ELR (cell line): ENCODE data around the gene GOLGA5.
"Not testable (repeated sequence)": the region's sequence is repeated elsewhere in the genome, so short reads cannot be mapped to it uniquely, and the experiment has no call there.

ENCODE experiments used
- DNase-seq: peaks from one replicate; pipeline ENCODE4 v3.0.0-alpha.2; 2015; ENCODE audit warnings: low read depth

The GOLGA5 gene

GRCh38 chr14:92778868-92779565, 15.1 kb upstream of the GOLGA5 start:
- peak; percentile 32 for DNase-seq

- peak; percentile 70 for DNase-seq
Observed at GRCh38 chr14:92780444-92781232, 13.5 kb upstream of the GOLGA5 start.

DNA sequence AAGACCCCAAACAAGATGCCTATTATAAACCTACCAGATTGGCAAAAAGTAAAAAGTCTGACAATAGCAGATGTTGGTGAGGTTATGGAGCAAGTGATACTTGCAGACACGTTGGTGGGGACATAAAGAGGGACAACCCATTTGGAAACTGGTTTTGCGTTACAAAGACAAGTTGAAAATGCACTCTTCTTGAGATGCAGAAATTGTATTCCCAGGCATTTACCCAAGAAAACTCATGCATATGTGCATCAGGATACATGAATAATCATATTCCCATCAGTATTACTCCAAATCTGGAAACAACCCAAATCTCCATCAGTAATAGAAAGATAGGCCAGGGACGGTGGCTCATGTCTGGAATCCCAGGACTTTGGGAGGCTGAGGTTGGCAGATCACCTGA, 12.8 kb upstream of the GOLGA5 start:
- no peak for DNase-seq

- peak; percentile 78 for DNase-seq
Observed at GRCh38 chr14:92783813-92784431, 10.2 kb upstream of the GOLGA5 start.

- peak; percentile 92 for DNase-seq
Observed at GRCh38 chr14:92785667-92786426, 8.3 kb upstream of the GOLGA5 start.

DNA sequence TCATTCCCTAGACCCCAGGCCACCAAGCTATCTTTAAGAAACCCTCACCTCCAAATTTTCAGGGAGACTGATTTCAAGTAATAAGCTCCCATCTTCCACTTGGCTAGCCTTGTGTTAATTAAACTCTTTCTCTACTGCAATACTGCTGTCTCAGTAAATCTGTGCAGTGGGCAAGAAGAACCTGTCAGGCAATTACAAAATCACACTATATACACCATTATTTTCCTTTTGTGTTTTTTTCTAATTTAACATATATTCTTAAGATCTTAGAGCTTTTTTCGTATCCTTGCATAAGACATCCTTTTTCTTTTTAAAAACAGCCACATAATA, 7.7 kb upstream of the GOLGA5 start:
- DNase-seq = no peak

- no peak for DNase-seq
Observed at GRCh38 chr14:92787554-92787953, 6.6 kb upstream of the GOLGA5 start.

DNA sequence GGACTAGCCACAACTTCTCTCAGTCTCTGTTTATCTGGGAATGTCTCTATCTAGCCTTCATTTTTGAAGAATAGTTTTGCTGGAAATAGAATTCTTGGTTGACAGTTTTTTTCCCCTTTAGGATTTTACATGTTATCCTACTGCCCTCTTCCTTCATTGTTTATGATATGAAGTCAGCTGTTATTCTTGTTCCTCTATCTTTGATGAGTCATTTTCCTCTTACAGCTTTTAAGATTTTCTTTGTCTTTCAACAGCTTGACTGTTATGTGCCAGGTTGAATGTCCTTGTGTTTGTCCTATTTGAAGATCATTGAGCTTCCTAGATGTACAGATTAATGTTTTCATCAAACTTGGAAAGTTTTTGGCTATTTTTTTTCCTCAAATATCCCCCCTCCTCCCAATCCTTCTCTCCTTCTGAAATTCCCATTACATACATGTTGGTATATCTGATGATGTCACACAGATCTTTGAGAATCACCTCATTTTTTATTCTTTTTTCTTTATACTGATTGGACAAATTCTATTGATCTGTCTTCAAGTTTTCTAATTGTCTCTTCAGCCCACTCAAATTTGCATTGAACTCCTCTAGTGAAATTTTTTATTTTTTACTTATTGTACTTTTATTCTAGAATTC, 4.5 kb upstream of the GOLGA5 start:
- DNase-seq = peak; percentile 53

DNA sequence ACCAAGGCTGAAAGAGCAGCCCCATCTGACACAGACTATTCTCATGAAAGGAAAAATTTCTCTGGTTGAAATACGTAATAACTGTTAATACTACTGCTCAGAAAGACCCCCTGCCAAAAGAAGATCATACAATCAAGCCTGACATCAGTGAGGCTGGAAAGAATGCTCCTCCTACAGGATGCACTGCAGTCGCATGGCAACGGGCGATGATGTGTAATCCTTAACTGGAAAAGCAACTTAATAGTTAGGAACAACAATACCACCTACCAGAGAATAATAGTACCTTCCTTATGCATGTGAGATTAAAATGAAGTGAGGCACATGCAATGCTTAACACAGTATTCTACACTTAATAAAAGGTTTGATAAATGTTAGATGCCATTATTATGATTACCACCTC, 1.2 kb upstream of the GOLGA5 start:
- DNase-seq = peak; percentile 17

- peak; percentile 29 for DNase-seq
Observed at GRCh38 chr14:92794547-92794941, 439 bp downstream of the GOLGA5 start.

DNA sequence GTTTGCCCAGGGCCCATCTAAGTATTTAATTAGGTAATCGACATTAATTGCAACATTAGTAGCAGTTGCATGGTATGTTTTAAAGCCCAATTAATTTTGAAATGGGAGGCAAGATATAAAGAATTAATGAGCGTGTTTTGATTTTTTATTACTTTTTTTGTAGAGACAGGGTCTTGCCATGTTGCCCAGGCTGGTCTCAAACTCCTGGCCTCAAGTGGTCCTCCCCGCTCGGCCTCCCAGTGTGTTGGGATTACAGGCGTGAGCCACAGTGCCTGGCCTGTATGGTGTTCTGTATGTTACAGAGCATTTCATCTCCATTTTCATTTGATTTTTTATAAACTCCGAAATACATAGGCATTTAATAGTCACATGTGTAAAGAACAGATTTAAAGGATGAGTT, 856 bp downstream of the GOLGA5 start:
- peak; percentile 13 for DNase-seq

- no peak for DNase-seq
Observed at GRCh38 chr14:92797935-92798653, 4.0 kb downstream of the GOLGA5 start.

- DNase-seq = no peak
Observed at GRCh38 chr14:92798811-92799210, 4.7 kb downstream of the GOLGA5 start.

DNA sequence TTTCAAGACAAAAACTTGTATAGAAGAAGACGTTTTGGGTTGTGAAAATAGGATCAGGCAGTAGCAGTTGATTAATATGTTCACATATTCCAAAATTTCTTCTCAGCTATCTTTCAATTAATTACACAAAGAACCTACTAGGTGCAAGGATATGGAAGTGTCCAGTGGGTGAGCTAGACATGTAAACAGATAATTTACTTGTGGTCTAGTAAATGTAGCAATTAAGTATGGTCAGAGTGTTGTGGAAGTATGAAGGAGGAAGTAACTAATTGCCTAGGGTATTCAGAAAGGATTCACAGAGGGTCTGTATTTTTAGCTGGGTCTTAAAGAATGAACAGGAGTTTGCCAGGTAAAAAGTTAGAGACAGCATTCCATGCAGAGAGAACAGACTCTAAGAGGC, 5.9 kb downstream of the GOLGA5 start:
- no peak for DNase-seq

GRCh38 chr14:92800525-92800924, 6.4 kb downstream of the GOLGA5 start:
- DNase-seq = no peak

DNA sequence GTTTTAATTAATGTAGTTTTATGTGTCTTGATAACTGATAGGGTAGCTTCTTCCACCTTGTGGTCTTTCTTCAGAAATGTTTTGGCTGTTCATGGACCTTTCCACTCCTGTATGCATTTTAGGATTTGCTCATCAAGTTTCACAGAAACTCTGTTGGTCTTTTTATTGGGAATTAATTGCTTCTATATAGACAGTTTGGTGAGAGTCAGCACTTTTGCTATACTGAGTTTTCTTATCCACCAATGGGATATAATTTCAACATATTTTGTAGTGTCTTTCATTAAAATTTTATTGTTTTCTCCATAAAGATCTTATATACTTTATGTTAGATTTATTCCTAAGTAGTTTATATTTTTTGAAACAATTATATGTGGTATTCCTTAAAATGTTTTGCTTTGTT, 7.8 kb downstream of the GOLGA5 start:
- DNase-seq = no peak

DNA sequence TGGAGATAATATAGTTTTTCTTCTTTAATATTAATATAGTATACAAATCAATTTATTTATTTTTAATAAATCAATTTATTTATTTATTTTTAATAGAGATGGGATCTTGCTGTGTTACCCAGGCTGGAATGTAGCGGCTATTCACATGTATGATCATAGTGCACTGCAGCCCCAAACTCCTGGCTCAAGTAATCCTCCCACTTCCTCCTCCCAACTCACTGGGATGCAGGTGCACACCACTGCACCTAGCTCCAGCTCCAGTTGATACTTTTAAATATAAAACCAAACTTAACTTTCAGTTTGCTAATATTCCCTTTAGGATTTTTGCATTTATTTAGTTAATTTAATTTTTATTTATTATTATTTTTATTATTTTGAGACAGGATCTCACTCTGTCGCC, 8.6 kb downstream of the GOLGA5 start:
- DNase-seq = no peak

- DNase-seq = no peak
Observed at GRCh38 chr14:92813201-92813600, 19.1 kb downstream of the GOLGA5 start.

- no peak for DNase-seq
Observed at GRCh38 chr14:92819011-92819597, 25.0 kb downstream of the GOLGA5 start.

- DNase-seq = not testable (repeated sequence)
Observed at GRCh38 chr14:92819680-92820535, 25.8 kb downstream of the GOLGA5 start.
